GM04503 (cell line): Measurements from ENCODE around the gene ASMT.
"Not testable (repeated sequence)": the region's sequence is repeated elsewhere in the genome, so short reads cannot be mapped to it uniquely, and the experiment has no call there.

Experiments used
- DNase-seq: peaks from one replicate; pipeline ENCODE4 v3.0.0-alpha.2; 2012; ENCODE audit warnings: low read depth

Gene ASMT, protein sequence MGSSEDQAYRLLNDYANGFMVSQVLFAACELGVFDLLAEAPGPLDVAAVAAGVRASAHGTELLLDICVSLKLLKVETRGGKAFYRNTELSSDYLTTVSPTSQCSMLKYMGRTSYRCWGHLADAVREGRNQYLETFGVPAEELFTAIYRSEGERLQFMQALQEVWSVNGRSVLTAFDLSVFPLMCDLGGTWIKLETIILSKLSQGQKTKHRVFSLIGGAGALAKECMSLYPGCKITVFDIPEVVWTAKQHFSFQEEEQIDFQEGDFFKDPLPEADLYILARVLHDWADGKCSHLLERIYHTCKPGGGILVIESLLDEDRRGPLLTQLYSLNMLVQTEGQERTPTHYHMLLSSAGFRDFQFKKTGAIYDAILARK

DNA sequence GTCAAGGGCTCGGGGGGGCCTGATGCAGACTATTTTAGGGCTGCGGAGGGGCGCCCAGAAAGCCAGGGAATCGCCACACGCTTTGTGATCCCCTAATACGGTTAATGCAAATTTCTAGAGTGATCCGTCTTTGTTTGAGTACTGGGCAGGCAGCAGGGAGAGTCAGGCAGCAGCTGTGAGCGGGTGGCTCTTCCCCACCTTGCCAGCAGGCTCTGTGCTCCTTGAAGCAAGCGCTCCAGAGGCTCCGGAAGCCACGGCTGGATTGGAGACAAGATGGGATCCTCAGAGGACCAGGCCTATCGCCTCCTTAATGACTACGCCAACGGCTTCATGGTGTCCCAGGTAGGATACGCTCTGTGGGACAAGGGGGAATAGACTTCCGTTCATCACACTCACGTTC is at the start of gene ASMT:
TSS of gene ASMT (plus strand) at position 133 of the 400 bp plus-strand sequence. CDS start at position 274, 141 bp downstream.
- no peak for DNase-seq

DNA sequence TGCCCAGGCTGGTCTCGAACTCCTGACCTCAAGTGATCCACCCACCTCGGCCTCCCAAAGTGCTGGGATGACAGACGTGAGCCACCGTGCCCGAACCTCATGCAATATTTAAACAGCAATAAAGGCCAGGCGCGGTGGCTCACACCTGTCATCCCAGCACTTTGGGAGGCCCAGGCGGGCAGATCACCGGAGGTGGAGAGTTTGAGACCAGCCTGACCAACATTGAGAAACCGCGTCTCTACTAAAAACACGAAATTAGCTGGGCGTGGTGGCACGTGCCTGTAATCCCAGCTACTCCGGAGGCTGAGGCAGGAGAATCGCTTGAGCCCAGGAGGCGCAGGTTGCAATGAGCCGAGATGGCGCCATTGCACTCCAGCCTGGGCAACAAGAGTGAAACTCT is 40.7 kb upstream of the ASMT start:
- not testable (repeated sequence) for DNase-seq

DNA sequence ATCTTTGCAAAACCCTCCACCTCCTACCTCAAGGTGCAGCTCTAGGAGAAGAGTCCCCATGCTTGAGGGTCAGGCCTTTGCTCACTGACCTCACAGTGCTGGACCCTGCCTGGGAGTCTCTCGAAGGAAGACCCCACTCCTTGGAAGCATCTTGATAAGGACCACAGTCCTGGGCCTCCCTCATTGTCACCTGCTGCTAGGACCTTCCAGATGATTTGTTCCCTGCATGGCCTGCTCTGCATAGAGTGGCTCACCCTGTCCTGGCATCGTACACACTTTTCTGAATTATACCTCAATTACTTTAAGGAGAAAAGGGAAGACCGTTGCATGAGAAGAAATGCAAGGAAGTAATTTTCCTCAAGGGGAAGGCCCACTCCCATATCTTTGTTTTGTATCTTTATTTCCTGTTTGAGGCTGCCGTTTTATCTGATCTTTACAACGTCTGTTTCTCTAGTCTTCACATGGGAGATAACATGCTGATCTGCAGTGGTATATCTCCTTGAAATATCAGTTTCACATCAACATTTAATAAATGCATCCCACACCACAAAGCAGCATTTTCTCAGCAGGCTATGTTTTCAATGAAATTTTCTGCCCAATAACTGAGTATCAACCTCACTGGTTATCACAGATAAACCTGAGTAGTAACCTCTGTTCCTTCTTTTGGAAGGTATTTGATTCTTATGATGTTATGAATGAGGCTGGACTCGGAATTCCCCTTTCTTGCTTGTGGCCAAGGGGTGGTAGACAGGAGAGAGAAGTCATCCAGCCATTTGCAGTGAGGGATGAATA is 38.5 kb upstream of the ASMT start:
- DNase-seq, result no peak

DNA sequence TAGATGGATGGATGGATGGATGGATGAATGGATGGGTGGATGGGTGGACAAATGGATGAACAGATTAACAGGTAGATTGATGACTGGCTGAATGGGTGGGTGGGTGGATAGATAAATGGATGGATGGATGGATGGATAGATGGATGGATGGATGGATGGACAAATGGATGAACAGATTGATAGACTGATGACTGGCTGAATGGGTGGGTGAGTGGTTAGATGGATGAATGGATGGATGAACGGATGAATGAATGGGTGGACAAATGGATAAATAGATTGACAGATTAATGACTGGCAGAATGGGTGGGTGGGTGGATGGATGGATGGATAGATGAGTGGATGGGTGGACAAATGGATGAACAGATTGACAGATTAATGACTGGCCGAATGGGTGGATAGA is 37.0 kb upstream of the ASMT start:
- no peak for DNase-seq

DNA sequence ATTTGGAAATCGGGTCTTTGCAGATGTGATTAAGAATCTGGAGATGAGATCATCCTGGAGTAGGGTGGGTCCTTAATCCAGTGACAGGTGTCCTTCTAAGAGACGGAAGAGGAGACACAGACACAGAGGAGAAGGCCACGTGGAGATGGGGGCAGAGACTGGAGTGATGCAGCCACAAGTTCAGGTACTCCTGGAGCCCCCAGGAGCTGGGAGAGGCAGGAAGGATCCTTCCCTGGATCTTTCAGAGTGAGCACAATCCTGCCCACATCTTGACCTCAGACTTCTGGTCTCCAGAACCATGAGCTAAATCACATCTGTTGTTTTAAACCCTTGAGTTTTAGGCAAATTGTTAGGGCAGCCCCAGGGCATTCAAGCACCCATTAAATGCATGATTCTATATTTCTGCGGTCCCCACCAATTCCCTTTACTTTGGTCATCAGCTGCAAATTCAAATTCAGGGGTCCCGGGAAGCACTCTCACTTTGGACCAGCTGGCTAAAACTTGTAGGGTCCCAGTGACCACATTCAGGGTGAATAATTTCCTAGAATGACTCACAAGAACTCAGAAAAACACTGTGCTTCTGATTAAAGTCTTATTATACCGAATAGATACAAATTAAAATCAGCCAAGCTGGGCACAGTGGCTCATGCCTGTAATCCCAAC is 36.2 kb upstream of the ASMT start:
- no peak for DNase-seq

DNA sequence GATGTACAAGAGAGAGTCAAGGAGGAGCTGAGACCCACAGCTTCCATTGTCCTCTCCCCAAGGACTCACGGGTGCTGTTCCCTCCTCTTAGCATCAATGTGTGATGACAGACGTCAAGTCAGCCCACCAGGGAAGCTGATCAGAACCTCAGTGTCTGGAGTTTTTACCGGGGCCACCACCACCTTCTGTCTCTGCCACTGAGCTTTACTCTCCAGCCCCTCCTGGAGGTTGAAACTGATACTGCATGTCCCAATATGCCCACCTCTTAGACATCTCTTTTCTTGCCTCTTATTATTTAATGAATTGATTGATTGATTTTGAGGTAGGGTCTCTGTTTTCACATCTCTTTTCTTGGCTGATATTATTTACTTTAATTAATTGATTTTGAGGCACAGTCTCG is 33.7 kb upstream of the ASMT start:
- DNase-seq, result no peak

DNA sequence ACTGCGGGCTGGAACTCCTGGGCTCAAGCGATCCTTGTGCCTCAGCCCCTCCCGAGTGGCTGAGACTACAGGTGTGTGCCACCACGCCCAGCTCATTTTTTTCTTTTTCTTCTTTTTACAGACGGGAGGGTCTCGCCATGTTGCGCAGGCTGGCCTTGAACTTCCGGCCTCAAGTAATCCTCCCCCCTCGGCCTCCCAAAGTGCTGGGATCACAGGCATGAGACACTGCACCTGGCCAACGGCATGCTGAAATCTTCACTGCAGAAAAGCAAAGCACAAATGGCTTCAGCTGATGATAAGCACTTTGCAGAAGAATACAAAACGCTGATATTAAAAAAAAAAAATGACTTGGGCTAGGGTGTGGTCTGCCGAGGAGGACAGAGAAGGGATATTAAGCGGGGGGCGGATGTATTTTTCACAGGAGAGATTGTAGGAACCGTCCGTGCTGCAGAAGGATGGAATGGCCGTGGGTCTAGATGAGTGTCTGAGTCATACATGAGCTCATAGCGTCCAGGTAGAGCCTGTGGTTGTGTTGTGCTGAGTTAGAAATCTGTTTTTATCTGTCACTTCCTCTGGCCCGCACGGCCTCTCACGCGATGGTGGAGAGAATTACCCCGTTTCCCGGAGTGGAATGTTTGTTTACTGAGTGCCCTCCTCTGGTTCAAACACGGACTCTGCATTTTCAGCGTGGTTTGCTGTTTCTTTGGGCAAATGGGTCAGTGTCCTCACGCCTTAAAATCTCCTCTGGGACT is 32.0 kb upstream of the ASMT start:
- no peak for DNase-seq

DNA sequence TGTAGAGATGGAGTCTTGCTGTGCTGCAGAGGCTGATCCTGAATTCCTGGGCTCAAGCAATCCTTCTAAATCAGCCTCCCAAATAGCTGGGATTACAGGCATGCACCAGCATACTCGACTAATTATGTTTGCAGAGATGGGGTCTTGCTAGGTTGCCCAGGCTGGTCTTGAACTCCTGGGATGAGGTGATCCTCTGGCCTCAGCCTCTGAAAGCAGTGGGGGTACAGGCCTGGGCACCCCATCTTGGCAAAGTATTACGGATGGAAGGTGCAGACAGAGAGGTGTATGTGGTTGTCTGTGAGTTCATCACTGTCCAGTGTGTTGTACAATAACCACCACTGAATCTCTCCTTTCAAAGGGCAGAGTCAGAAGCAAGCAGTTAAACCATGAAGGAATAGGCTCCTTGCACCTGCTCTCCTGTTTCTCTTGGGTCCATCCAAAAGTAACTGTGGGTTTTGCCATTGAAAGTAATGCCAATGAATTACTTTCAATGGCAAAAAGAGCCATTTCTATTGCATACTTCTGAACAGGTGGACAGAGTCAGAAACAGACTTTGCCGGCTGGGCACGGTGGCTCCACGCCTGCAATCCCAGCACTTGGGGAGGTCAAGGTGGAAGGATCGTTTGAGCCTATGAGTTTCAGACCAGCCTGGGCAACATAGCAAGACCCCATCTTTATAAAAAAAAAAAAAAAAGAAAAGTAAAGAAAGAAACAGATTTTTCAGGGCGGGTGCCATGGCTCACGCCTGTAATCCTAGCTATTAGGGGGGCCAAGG is 30.4 kb upstream of the ASMT start:
- DNase-seq, result no peak

DNA sequence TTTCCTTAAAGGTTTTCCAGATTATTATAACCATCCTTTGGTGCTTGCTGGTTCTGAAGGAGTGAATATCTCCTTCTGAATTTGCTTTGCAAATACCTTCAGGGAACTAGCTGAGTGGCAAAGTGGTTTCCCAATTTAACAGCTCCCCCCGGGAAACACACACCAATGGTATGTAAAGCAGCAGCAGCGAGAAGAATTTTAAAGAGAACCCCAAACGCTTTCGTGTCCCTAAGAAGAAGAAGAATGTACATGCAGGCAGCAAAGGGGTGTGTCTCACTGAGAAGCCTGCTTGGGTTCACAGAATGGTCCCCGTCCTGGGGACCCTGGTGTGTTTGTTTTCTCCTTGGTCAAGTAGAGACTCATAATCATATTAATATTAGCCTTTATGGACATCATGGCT is 27.7 kb upstream of the ASMT start:
- DNase-seq, result no peak

DNA sequence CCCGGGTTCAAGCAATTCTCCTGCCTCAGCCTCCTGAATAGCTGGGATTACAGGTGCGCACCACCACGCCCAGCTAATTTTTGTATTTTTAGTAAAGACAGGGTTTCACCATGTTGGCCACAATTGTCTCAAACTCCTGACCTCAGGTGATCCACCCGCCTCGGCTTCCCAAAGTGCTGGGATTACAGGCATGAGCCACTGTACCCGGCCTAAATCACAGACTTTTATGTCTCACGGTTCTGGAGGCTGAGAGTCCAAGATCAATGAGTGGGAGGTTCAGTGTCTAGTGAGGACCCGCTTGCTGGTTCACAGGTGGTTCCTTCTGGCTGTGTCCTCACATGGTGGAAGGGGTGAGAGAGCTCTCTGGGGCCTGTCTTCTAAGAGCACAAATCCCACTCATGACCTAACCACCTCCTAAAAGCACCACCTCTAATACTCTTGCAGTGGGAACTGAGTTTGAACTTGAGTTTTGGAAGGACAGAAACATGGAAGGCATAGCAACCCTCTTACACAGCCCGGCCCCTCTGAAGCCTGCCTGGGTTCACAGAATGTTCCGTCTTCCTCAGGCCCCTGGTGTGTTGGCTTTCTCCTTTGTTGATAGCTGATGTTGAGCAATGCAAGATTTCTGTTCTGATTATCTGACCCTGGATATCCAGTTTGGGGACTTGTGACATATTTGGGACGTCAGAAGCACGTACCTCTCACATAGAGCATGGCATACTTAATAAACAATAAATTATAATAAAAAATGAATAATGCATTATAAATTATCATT is 25.3 kb upstream of the ASMT start:
- no peak for DNase-seq

DNA sequence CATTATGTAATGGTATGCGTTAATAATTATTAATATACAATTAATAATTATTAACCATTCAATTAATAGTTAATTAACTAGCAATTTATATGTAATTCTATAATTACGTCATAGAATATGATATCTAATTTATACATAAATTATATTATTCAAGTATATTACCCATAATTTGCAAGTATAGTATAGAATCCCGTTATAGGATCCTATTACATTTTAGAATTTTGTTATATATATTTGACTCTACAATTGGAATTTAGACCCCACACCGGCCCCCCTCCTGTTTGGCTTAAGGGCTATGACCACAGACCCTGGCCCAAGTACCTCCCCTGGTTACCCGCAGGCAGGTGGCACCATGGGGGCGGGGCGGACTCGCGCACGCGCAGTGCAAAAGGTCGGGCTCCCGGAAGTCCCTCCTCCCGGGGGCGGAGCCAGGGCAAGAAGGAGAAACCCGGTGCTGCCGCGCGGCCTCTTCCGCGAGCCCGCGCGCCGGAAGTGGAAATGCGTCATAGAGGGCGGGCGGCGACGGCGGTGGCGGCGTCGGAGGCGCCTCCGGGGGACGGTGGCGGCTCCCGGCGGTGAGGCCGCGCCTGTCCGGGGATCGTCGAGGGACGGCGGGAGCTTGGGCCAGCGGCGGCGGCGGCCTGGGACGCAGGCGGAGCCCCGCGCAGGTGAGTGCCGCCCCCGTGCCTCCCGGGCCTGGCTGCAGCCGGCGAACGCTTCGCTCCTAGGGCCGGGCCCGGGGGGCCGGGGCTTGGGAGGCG is 23.6 kb upstream of the ASMT start, which contains the start of gene AKAP17A:
TSS of gene AKAP17A (plus strand) at position 503 of the 761 bp plus-strand sequence. CDS start 1,859 bp downstream, outside the sequence.
- peak; percentile 42 for DNase-seq

DNA sequence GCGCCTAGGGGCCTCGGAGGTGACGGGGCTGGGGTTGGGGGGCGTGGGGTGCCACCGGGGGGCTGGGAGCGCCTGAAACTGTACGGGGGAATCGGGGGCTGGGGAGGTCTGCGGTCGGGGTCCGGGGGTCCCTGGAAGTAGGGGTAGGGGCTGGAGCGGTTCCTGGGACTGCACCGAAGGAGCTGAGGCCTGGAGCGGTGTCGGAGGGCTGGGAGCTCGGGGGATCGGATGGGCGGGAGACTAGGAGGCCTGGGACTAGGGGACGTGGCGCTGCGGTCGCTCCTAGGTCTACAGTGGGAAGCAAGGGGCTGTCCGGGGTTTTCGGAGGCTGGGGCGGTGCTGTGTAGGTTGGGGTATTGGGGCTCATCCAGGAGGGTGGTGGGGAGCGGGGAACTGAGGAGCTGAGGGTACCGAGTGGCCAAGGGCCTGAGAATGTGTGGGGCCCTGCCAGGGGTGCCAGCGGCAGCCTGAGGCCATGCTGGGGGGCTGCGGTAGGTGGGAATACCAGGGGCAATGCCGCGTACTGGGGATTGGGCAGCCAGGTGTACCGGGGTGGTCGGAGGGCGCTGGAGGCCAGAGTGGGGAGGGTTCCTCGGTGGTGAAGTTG is 22.9 kb upstream of the ASMT start:
- no peak for DNase-seq

DNA sequence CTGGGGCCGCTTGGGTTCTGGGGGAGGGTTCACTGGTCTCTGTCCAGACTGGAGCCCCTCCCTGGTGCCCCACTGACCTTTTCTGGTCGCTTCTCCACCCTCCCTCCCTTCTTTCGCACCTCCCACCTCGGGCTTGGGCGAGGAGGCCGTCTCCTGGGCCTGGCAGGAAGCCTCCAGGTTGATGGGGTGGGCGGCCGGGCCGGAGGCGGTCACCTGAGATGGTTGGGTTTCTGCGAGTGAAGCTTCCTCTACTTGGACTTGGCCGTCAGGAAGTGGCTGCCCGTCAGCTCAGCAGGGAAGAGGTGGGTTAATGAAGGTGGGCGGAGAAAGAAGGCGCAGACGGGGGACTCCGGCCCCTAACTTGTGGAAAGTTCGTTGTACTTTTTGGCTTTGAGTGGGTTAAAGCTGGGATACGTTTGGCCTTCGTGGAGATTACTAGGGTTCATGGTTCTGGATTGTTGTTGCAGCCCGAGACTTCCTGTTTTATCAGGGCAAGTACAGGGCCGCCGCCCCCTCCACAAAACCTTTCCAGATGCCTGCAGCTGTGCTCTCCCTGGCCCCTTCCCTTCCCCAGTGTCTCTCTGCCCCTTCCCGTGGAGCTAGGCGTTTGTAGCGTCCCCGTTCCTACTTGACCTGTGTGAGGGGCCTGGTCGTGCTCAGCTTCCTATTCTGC is 22.3 kb upstream of the ASMT start:
- DNase-seq, result no peak

DNA sequence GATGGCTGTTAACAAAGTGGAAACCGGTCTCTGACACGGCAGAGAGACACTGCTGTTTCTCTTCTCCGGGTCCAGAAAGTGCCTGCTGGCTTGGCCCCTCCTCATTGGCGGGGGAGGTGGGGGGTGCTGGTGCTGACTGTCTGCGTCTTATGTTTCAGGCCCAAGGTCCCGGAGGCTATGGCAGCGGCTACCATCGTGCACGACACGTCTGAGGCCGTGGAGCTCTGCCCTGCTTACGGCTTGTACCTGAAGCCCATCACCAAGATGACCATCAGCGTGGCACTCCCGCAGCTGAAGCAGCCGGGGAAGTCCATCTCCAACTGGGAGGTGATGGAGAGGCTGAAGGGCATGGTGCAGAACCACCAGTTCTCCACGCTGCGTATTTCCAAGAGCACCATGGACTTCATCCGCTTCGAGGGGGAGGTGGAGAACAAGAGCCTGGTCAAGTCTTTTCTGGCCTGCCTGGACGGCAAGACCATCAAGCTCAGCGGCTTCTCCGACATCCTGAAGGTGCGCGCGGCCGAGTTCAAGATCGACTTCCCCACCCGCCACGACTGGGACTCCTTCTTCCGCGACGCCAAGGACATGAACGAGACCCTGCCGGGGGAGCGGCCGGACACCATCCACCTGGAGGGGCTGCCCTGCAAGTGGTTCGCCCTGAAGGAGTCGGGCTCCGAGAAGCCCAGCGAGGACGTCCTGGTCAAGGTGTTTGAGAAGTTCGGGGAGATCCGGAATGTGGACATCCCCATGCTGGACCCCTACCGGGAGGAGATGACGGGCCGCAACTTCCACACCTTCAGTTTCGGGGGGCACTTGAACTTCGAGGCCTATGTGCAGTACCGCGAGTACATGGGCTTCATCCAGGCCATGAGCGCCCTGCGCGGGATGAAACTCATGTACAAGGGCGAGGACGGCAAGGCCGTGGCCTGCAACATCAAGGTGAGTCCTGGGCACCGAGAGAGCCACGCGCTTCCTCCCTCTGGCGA is 21.3 kb upstream of the ASMT start:
- DNase-seq, result no peak

DNA sequence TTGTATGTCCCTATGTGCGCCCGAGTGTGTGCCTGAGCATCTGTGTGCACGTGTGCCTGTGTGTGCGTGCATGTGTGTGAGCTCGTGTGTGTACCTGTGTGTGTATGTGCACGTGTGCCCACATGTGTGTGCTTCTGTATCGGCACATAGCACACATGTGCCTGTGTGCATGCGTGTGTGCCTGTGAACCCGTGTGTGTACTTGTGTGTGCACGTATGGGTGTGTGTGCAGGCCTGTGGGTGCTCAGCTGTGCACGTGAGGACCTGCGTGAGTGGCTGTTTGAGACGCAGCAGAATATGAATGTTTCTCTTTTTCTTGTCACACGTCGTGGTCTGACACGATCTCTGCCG is 19.2 kb upstream of the ASMT start:
- DNase-seq, result no peak

DNA sequence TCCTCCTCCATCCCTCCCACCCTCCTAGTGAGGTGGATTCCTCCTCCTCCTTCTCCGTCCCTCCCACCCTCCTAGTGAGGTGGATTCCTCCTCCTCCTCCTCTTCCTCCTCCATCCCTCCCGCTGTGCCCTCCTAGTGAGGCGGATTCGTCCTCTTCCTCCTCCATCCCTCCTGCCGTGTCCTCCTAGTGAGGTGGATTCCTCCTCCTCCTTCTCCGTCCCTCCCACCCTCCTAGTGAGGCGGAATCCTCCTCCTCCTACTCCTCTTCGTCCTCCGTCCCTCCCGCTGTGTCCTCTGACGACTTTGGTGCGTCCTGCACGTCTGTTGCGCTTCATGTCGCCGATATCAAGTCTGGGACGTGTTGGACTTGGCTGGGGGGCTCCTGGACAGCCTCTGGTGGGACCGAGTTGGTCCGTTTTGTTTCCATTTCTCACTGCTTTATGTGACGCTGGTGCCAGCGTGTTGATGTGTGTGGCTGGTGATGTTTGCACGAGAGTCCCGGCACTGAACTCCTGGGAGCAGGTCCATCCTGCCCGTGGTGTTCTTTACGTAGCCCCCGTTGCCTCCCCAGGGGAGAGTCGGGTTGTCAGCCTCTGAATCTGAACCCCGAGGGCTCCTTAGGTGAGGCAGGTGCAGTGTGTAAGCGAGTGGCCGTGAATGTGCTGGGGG is 18.0 kb upstream of the ASMT start:
- no peak for DNase-seq
